GM23248 (cell line): ENCODE measurements around the gene LECT2. TPM values are rescaled to one million over a fixed set of nuclear protein-coding genes. Genes with fewer than 3 reads are reported as not detected.

ENCODE experiments used
- DNase-seq: peaks from one replicate; pipeline ENCODE4 v3.0.0-alpha.2; 2015
- H2AFZ ChIP-seq: fragments of 200-600 bp; sonication (generic); 2 replicates; pipeline ENCODE4 v1.6.1; 2016; ENCODE audit warnings: antibody characterized with exemption
- H3F3A ChIP-seq: fragments of 200-600 bp; sonication (generic); 2 replicates; pipeline ENCODE4 v1.6.1; 2016; ENCODE audit warnings: mild to moderate bottlenecking, antibody characterized with exemption, mixed run types; ENCODE audit not compliant: insufficient read depth
- H3K27ac ChIP-seq: fragments of 200-600 bp; sonication (generic); 2 replicates; pipeline ENCODE4 v1.5.1; 2016; ENCODE audit warnings: mild to moderate bottlenecking
- H3K27me3 ChIP-seq: fragments of 200-600 bp; sonication (generic); replicated peaks from 2 replicates; pipeline ENCODE4 v1.6.1; 2016; ENCODE audit warnings: mild to moderate bottlenecking; ENCODE audit not compliant: insufficient read depth
- H3K36me3 ChIP-seq: fragments of 200-600 bp; sonication (generic); 2 replicates; pipeline ENCODE4 v1.6.1; 2016; ENCODE audit warnings: low read depth, mild to moderate bottlenecking
- H3K4me1 ChIP-seq: fragments of 200-600 bp; sonication (generic); 2 replicates; pipeline ENCODE4 v1.6.1; 2016; ENCODE audit warnings: mild to moderate bottlenecking; ENCODE audit not compliant: insufficient read depth
- H3K4me2 ChIP-seq: fragments of 200-600 bp; sonication (generic); one replicate; pipeline ENCODE4 v1.6.1; 2016; ENCODE audit warnings: mild to moderate bottlenecking; ENCODE audit not compliant: unreplicated experiment
- H3K4me3 ChIP-seq: fragments of 200-600 bp; sonication (generic); 2 replicates; pipeline ENCODE4 v1.5.1; 2016; ENCODE audit warnings: mild to moderate bottlenecking
- H3K79me2 ChIP-seq: fragments of 200-600 bp; sonication (generic); 2 replicates; pipeline ENCODE4 v1.6.1; 2016; ENCODE audit warnings: mild to moderate bottlenecking; ENCODE audit not compliant: insufficient read depth
- H3K9ac ChIP-seq: fragments of 200-600 bp; sonication (generic); 2 replicates; pipeline ENCODE4 v1.6.1; 2016; ENCODE audit warnings: mild to moderate bottlenecking
- H3K9me2 ChIP-seq: fragments of 200-600 bp; sonication (generic); 2 replicates; pipeline ENCODE4 v1.6.1; 2016; ENCODE audit warnings: mixed run types, mild to moderate bottlenecking, moderate library complexity; ENCODE audit not compliant: insufficient read depth
- H3K9me3 ChIP-seq: fragments of 200-600 bp; sonication (generic); one replicate; pipeline ENCODE4 v1.6.1; 2017; ENCODE audit warnings: low read depth
- H4K20me1 ChIP-seq: fragments of 200-600 bp; sonication (generic); 2 replicates; pipeline ENCODE4 v1.6.0; 2016; ENCODE audit not compliant: insufficient read depth
- EZH2 ChIP-seq: fragments of 200-600 bp; sonication (generic); IDR thresholded peaks from 2 replicates; pipeline ENCODE4 v1.6.1; 2018; ENCODE audit warnings: antibody characterized with exemption, mild to moderate bottlenecking; ENCODE audit not compliant: insufficient read depth, poor library complexity, severe bottlenecking
- EZH2phosphoT487 ChIP-seq: fragments of 200-600 bp; sonication (generic); IDR thresholded peaks from 2 replicates; pipeline ENCODE4 v1.6.1; 2018; ENCODE audit warnings: antibody characterized with exemption, moderate library complexity, mild to moderate bottlenecking, low read depth; ENCODE audit not compliant: insufficient read depth
- WGBS, 2 experiments: methylation state at CpG; one replicate each; pipeline ENCODE4 v1.1.6; 2015 to 2017; ENCODE audit warnings: low lambda C conversion rate in 2 of 2, low coverage in 1 of 2; ENCODE audit errors: missing lambda C conversion rate in 2 of 2; 5-methylcytosine and 5-hydroxymethylcytosine counted together
- in situ Hi-C: fragments of 300-500 bp; cut with MboI; formaldehyde crosslinking; loops from 2 replicates; pipeline ENCODE4 v1.15.0; 2020
- polyA plus RNA-seq: library from polyadenylated mRNA; unstranded; fragments of >200 nt; fragmentation: Nextera tagmentation; extraction: Ambion mirVana; gene quantifications from 2 replicates; pipeline ENCODE4 v1.2.1, GENCODE V29; 2016
- total RNA-seq: library from RNA; depleted of rRNA; stranded (reverse); fragments of >200 nt; shearing (Covaris generic); gene quantifications from 2 replicates; pipeline ENCODE4 v1.2.3, GENCODE V29; 2014; rRNA removed

LECT2 gene
- 0.32 TPM in 1 of 2 replicates, not detected in the other for total RNA-seq
- polyA plus RNA-seq, result 0.41 and 0.51 TPM in 2 replicates

DNA sequence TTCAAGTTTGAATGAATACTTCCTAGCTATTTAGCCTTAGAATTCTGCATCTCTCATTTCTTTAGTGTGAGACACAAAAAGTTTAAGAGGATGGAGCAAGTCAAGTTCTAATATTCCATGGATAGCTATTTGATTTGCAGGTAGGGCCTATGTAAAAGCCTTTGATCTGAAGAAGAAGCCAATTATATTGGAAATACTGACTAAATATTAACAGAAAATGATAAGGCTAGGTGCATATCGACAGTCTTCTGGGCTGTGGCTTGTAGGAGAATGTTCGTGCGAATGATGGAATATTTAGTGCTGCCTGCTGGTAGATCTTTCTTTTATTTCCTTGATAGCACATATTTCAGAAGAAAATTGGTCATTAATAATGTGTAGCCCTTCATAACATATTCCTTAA lies at the start of gene LECT2:
LECT2 (minus strand) TSS at position 85 of the 400 bp plus-strand sequence. CDS start 150 bp downstream, outside the sequence.
- Histone ChIP-seq H3K9me3 (no peaks in the 10 kb centered on the region), H3K27me3 (no peaks in the 10 kb centered on the region), H3K4me2 (no peak within 1 kb of the TSS), H2AFZ (no peak within 1 kb of the TSS), H3F3A (no peaks in the 10 kb centered on the region), H3K36me3 (no peaks in the 10 kb centered on the region), H3K79me2 (no peaks in the 10 kb centered on the region), H4K20me1 (no peaks in the 10 kb centered on the region), H3K9me2 (no peaks in the 10 kb centered on the region), H3K9ac (no peak within 1 kb of the TSS), H3K4me1 (no peaks in the 10 kb centered on the region), H3K4me3 (no peak within 1 kb of the TSS), H3K27ac (no peak within 1 kb of the TSS)
- WGBS, 2 experiments, result 94 to 98% methylated on average over 3 of the region's 3 CpGs
- DNase-seq, result no peak
- in situ Hi-C loops, result no loop called here
- TF ChIP-seq EZH2phosphoT487 (no peak), EZH2 (no peak)

DNA sequence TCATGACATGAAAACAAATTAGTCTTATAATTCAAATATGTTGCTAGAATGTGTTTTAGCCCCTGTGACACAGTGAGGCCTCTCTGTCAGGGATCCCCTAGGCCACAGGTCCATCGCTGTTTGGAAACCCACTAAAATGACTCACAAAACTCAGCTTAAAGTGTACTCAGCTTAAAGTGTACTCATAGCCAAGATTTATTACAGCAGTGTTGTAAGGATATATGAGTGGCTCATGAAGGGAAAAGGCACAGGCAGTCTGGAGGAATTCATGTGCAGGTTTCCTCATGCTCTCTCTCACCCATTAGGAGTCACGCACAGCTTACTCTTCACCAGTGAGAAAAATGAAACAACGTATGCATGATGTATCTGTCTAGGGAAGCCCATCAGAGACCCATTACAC lies 49.7 kb upstream of the LECT2 start:
- Histone ChIP-seq H4K20me1 (no peaks in the 10 kb centered on the region), H3K4me1 (peaks cover 70% of the 10 kb centered on the region), H3K9me2 (no peaks in the 10 kb centered on the region), H3F3A (peaks cover 71% of the 10 kb centered on the region), H3K36me3 (no peaks in the 10 kb centered on the region), H3K79me2 (no peaks in the 10 kb centered on the region), H3K4me3 (no peak overlapping the region), H3K9me3 (no peaks in the 10 kb centered on the region), H3K27me3 (no peaks in the 10 kb centered on the region), H3K27ac (peak overlapping the region; percentile 95), H3K9ac (peak overlapping the region; percentile 75), H2AFZ (no peak overlapping the region), H3K4me2 (peak overlapping the region; percentile 43)
- whole genome bisulfite sequencing, 2 experiments, result 14 to 21% methylated on average over 3 of the region's 3 CpGs
- no peak for TF ChIP-seq EZH2
- no peak for TF ChIP-seq EZH2phosphoT487
- DNase-seq, result peak; percentile 93
- in situ Hi-C loops, result no loop called here

DNA sequence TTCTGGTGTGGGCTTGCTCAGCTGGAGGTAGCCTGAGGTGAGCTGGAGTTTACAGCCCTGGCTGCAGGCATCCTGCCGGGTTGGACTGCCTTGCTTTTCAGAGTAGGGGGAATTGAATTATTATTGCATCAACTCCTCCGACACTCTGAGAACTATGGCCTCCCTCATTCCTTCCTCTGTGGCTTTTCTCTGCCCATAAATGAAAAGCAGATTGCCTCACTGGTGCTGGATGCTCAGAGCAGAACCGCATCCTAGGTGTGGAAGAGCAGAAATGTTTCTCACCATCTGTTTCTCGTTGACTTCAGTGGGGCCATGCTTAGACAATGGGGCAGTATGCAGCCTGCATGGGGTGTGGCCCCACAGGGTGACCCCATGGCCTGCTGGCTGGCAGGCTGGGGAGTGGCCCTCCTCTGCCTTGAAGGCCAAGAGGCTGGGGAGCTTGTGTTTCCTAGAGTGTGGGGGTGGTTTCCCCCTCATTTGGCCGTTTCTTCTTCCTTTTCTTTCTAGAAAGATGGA lies 46.7 kb upstream of the LECT2 start:
- Histone ChIP-seq H3F3A (peaks cover 79% of the 10 kb centered on the region), H3K9me3 (no peaks in the 10 kb centered on the region), H3K9me2 (no peaks in the 10 kb centered on the region), H2AFZ (no peak overlapping the region), H3K36me3 (no peaks in the 10 kb centered on the region), H3K79me2 (no peaks in the 10 kb centered on the region), H3K9ac (peak overlapping the region; percentile 62), H3K27ac (peak overlapping the region; percentile 91), H4K20me1 (no peaks in the 10 kb centered on the region), H3K4me1 (peaks cover 77% of the 10 kb centered on the region), H3K27me3 (no peaks in the 10 kb centered on the region), H3K4me3 (0 out of 2 replicates have a peak overlapping the region, but pooled peaks have one; percentile 1), H3K4me2 (peak overlapping the region; percentile 37)
- WGBS, 2 experiments, result 4 to 13% methylated on average over 5 of the region's 5 CpGs
- DNase-seq, result peak; percentile 93
- TF ChIP-seq EZH2 (no peak), EZH2phosphoT487 (no peak)
- in situ Hi-C loops, result no loop called here

DNA sequence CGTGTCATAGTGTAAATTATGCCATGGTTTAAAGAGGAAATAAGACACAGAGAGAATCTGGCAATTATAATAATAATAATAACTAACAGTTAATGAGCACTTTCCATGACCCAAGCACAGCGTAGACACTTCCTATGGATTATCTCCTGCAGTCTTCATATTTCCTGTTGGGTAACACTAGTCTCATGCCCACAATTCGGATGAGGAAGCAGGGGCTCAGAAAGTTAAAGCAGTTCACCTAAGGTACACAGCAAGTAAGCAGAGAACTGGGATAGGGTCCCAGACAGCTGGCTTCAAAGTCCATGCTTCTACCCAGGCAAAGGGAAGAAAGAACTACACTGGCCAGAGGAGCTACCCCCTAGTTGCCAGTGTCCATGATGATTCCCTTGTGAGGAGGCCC lies 46.1 kb upstream of the LECT2 start:
- Histone ChIP-seq H2AFZ (no peak overlapping the region), H3K27ac (peak overlapping the region; percentile 91), H3K4me2 (peak overlapping the region; percentile 37), H3K36me3 (no peaks in the 10 kb centered on the region), H3K4me1 (peaks cover 77% of the 10 kb centered on the region), H3K9me2 (no peaks in the 10 kb centered on the region), H3K4me3 (no peak overlapping the region), H3K9me3 (no peaks in the 10 kb centered on the region), H4K20me1 (no peaks in the 10 kb centered on the region), H3K27me3 (no peaks in the 10 kb centered on the region), H3K79me2 (no peaks in the 10 kb centered on the region), H3K9ac (peak overlapping the region; percentile 62), H3F3A (peaks cover 77% of the 10 kb centered on the region)
- WGBS, 2 experiments, result 91 to 97% methylated on average over 3 of the region's 3 CpGs
- DNase-seq, result no peak
- in situ Hi-C loops, result no loop called here
- TF ChIP-seq EZH2, result no peak
- no peak for TF ChIP-seq EZH2phosphoT487
